Inflammatory macrophage treated with lipopolysaccharide for 4 hours (primary cell): ENCODE results near the gene KCNJ6.
A peak's percentile ranks its signal among the peaks of the same experiment; 100 is the strongest.

ENCODE experiments used
- DNase-seq: peaks from one replicate; pipeline ENCODE4 v3.0.0-alpha.2; 2020

KCNJ6 gene

DNA sequence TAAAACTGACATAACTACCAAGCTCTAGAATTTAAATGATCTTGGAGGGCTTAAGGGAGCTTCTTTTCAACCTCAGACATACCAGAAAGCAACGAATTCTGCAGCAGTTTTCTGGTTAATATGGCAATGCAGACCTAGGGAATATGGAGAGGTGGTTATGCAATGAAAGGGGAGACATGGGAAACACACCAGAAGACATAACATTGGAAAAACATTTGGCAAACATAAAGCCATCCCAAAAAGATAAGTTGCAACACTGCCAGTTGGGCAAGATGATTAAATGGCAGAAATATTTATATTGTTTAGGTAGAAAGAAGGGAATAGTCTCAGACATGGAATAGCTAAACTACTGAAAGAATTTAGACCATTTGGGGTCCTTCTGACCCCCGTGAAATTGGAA, 104.5 kb downstream of the KCNJ6 start:
- DNase-seq: no peak

DNA sequence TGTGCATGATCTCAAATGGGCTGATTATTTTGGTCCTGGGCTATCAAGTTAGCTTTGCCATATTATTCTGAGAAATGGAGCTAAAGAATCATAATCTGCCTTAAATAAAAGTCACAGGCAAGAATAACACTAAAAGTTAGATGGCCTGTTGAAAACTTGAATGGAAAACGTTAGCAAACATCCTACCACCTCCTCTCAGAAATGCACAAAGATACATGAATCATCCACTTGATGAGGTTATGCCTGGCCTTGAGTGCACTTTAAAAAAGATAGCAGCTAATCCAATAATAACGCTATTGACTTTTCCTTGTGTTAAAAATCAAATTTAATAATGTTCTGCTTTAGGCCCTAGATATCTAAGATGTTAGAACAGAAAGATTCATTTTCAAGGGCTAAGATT, 108.0 kb downstream of the KCNJ6 start:
- no peak for DNase-seq

DNA sequence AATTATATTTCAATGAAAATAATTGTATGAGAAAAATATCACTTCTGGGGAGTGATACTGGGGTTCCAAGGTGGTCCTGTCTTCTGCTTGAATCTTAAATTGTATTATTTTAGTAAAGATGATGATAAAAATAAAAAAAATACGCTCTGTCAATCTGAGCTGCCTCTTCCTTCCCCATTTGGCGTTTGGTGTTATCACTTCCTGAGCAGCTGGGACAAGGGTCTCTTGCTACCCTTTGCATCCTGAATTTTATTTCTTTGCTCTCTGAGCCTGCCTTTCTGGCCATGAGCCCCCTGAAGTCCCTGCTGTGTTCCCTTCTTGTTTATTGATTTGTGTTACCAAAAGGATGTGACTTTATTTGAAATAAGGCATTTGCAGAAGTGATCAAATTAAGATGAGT, 111.0 kb downstream of the KCNJ6 start:
- DNase-seq: no peak

GRCh38 chr21:37804001-37804400, 112.3 kb downstream of the KCNJ6 start:
- DNase-seq: no peak

- no peak for DNase-seq
Measured at GRCh38 chr21:37803101-37803651, 113.1 kb downstream of the KCNJ6 start.

- no peak for DNase-seq
Measured at GRCh38 chr21:37800456-37801061, 115.7 kb downstream of the KCNJ6 start.

DNA sequence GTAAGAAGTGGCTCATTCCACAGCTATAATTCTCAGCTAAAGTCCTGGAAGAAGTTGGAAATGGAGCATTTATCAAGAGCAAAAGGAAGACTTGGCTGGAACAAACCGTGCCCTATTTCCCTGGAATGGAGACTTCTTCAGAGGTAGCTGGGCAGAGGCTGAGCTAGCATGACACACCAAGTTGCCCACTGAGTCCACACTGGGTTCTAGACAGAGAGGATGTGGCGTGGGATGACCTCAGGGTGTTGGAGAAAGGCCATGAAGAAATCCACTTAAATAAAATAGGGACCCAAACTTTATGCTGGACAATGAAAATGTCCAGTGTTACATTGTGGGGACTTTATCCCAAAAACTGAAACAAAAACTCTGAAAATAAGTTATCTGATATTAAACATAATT, 116.2 kb downstream of the KCNJ6 start:
- DNase-seq: no peak

DNA sequence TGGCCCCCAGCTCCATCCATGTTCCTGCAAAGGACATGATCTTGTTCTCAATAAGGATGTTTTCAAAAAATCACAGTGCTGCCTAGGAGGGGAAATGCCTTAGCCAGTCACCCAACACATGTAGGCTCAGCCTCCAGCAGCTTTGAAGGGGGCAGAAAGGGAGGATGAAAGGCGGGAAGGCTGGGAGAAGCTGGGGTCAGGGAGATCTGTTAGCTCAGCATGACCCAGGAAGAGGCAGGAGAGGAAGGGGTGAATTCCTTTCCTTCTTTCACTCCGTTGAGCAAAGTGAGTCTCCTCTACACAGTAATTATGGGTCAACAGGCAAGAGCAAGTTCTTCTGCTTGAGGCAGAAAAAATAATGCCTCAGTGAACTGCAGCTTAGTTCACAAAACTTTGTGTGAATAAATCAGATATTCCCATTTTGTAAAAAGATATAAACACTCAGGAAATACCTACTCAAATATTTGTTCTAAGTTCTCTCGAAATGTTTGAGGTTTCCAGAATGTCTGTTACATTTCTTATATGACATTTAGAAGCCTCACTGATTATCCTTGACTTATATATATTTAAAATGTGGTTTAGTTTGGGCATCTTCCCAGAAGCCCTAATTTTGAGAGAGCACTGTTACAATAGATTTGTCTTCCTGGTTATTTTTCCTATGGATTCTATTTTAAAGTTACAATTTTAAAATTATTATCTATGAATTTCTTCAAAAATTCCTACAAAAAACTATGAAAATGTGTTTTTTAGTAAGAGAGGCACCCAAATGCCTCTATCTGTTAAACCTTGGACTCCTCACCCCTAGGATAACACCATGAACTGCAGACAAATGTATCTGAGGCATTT, 116.8 kb downstream of the KCNJ6 start:
- no peak for DNase-seq

DNA sequence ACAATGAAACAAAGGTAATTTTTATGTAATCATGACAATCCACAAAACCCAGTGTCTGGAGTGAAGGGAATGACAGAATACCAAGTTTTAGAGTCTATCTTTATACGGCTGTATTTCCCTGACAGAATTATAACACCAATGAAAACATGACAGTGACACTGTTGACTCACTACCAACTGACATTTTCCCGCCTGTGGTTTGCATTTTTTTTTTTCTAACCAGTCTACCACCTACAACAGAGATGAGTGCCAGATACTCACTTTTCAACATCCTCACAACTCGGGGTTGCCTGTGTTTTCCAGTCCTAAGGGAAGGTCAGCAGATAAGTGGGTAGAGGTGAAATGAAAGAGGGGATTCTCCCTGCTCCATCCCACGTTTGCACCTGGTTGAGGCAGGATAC, 118.9 kb downstream of the KCNJ6 start:
- no peak for DNase-seq

GRCh38 chr21:37796011-37796410, 120.2 kb downstream of the KCNJ6 start:
- DNase-seq: no peak

GRCh38 chr21:37793660-37794059, 122.6 kb downstream of the KCNJ6 start:
- peak; percentile 8 for DNase-seq

DNA sequence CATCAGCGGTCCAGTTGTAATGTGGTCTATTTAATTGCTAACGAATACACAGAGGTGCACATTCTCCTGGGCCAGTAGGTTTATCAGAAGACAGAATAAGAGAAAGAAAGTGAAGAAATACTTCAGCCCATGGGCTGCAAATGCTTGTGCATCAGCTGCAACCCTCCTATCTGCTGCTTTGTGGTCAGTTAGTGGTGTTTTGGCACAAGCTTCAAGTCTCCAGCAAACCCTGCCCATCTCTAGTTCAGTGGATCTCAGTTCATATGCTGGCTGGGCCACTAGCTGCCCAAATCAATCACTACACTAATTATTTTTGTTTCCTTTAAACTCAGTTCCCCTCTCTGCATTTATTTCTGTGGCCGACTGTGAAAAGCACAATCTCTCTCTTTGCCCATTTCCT, 124.2 kb downstream of the KCNJ6 start:
- no peak for DNase-seq

GRCh38 chr21:37790905-37791304, 125.4 kb downstream of the KCNJ6 start:
- DNase-seq: no peak

DNA sequence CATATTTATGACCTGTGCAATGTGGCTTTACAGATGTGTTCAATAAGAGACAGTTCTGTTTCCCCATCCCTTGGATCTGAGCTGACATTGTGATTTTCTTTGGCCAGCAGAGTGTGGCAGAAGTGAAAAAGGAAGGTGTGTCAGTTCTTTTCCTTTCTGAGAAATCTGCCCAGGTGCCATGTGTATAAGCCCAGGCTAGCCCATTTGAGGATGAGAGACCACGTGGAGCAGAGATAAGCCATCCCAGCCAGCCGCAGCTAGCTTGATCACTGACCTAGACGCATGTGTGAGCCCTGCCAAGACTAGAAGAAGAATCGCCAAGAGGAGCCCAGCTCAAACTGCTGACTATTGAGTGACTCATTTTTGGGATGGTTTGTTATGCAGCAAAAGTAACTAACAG, 127.8 kb downstream of the KCNJ6 start:
- no peak for DNase-seq

GRCh38 chr21:37787456-37787855, 128.8 kb downstream of the KCNJ6 start:
- DNase-seq: no peak

- DNase-seq: no peak
Measured at GRCh38 chr21:37784591-37785318, 131.5 kb downstream of the KCNJ6 start.

- no peak for DNase-seq
Measured at GRCh38 chr21:37783016-37783415, 133.2 kb downstream of the KCNJ6 start.

DNA sequence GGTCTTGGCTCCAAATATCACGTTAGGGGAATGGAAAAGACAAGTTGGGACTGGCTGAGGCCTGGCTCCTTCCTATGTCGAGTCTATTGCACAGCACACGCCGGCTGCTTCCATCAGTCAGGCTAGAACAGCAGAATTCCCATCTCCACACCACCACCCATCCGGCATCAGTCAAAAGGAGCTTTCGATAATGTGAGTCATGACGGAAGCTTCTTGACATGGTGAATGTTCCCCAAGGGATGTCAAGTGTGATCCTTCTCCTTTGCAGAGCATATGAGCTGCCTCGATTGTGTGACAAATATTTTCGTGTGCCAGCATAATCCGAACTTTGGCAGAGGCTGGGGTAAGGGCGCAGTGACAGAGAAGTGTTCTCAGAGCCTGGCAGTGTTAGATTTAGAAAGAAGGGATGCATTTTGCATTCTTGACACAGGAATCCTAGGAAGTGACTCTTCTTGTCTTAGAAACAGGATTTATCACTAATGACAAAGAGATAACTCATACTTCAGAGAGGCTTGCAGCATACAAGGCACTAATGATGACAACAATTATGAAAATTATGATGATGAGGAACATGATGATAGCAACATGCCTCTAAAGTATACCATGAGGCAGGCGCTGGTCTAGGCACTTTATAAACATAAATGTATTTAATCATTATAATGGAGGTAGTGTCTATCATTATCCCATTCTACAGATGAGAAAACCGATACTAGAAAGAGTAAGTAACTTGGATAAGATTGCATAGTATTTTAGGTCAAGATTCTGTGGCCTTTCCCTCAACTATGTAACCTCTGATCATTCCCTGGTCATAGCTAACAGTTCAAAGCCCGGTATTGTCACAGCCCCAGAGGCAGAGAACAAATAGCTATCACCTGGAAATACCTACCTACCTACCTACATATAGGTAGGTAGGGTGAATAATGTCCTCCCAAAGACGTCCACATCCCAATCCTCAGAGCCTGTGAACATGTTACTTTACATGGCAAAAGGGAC, 135.0 kb downstream of the KCNJ6 start:
- DNase-seq: no peak

DNA sequence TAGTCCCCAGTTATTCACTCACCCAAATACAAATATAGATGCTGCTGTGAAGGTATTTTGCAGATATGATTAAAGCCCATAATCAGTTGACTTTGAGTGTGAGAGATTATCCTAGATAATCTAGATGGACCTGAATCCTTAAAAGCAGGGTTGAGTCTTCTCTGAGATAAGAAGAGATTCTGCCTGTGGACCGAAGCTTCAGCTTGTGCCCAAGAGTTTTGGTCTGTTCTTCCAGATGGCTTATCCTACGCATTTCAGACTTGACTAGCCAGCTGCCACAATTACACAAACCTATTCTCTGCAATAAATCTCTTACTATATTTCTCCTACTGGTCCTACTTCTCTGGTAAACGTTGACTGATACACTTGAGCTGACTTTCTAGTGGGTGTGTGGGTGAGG, 145.1 kb downstream of the KCNJ6 start:
- no peak for DNase-seq

GRCh38 chr21:37770461-37770860, 145.8 kb downstream of the KCNJ6 start:
- no peak for DNase-seq

DNA sequence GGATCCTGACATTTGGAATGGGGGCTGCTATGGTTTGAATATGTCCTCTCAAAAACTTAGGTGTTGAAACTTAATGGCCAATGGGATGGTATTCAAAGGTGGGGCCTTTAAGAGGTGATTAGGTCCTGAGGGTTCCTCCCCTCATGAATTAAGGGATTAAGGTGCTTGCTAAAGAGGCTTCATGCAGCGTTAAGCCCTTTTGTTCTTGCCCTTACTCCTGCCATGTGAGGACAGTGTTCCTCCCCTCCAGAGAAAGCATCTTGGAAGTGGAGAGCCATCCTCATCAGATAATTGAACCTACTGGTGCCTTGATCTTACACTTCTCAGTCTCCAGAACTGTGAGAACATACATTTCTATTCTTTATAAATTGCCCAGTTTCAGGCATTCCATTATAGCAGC, 146.6 kb downstream of the KCNJ6 start:
- DNase-seq: no peak

- no peak for DNase-seq
Measured at GRCh38 chr21:37767984-37768383, 148.3 kb downstream of the KCNJ6 start.
